D341Med (cell line): ENCODE data around the gene KRTAP12-3.
"Not testable (repeated sequence)": the region's sequence is repeated elsewhere in the genome, so short reads cannot be mapped to it uniquely, and the experiment has no call there.

Source experiments
- DNase-seq: peaks from one replicate; pipeline ENCODE4 v3.0.0; 2012; ENCODE audit warnings: low spot score

The KRTAP12-3 gene

DNA sequence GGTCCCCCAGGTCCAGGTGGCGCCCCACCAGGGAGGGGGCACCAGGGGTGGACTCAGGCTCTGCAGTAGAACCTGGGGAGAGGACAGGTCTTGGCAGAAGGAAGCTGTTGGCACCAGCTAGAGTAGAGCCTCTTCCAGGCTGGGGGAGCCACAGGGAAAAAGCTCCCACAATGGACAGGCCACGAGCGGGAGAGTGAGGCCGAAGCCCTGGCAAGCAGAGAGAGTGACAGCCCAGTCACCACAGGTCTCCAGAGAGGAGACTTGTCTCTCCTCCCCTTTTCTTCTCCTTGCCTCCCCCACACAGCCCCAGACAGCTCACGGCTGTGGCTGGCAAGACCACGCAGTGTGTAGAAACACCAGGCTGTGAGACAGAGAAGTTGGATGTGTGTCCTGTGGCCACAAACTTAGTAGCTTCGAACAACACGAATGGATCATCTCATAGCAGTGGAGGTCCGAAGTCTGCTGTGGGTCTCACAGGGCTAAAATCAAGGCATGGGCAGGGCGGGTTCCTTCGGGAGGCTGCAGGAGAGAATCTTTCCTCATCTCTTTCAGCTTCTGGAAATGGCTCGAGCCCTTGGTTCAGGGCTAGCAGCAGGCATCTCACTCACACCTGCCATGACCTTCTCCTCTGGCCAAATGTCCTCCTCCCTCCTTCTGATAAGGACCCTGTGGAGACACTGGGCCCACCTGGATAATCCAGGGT lies 6.6 kb upstream of the KRTAP12-3 start:
- DNase-seq = no peak

DNA sequence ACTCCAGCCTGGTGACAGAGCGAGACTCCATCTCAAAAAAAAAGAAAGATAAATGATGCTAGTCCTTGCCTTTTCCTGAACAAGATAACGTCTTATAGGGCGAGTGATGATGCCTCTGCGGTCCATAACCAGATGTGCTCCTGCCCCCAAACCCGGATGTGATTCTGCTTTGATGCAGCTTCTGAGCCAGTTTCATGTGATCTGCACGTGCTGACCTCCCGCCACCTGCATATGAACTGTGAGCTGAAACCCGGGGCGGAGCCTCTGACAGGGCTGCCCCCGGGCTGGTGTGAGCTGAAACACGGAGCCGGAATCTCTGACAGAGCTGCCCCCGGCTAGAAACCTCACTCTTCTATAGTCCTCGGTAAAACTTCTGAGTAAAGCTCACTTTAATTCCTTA lies 4.6 kb upstream of the KRTAP12-3 start:
- no peak for DNase-seq

DNA sequence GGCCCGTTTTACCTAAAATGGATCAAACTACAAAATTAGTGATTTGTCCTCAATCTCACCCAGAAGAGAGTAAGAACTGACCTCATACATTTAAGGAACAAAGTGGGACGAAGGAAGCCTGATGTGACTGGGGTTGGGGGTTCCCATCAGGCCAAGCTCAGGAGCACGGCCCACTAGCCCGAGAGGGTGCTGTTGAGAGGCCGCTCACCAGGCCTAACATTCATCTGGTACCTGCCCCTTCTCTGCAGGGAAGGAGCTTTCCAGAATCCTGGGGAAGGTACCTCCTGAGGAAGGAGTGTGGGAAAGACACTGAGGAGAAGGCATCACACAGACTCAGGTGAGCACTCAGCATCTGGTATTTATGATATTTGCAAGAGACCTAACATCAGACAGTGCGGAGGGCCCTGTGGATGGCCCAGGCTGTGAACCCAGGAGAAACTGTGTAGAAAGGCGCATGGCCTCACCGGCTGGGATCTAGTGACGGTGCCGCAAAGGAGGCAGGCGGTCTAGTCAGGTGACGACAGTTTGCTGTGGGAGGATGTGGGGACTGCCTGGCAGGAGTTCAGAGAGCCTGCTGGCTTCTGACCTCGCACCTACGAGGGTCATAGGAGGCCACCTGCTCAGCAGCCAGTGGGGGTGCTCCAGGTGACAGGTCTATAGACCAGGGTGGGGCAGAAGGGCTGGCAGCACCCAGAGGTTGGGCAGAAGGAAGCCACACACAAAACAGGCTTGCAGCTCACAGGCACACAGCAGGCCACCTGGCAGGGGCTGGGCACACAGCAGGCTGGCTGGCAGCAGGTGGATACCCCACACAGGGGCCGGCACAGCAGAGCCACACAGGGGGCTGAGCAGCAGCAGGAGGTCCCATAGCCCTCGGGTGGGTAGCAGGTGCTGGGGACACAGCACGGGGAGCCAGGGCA lies 3.8 kb upstream of the KRTAP12-3 start:
- no peak for DNase-seq

DNA sequence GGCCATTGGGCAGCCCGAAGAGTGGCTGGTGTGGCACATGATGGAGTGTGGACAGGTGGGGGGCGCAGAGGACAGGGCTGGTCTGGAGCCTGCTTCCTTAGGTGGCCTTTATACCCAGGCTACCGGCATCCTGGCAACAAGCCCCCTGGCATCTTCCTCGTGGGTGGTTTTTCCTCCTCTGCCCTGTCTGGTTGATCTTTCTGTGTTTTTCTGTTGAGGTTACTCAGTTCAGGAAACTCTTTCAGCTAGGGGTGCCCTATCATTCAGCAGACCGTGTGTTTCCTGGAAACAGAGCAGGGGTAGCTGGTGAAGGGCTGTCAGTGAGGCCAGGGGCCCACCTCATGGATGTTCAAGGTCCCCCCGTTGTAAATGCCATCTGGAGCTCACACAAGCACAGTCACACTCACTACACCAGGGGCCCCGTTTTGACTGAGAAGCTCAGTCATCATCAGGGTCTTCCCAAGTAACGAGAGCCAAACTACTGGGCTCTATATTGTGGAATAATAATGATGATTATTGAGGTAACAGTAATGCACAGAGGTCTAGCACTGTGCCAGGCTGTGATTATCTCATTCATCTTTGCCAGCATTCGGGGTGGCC lies 3.1 kb upstream of the KRTAP12-3 start, which contains the start of gene KRTAP12-4:
KRTAP12-4 (minus strand) TSS at position 84 of the 600 bp plus-strand sequence; CDS start at position 39, 45 bp downstream.
- no peak for DNase-seq

DNA sequence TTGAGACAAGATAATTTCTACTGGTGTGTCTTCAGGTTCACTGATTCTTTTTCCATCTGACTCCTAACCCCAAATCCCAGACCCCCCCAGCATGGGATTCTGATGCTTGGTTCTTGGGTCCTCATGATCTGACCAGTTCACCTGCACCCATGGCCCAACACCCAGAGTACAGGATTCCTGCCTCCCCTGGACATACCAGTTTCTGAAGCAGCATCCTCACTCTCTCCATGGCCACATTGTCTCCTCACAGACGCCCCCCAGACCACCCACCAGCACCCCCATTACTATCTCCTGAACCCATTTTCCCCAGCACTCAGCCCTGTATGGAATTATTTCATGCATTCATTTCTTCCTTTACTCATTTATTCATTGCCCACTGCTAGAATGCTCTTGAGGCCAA lies 864 bp upstream of the KRTAP12-3 start:
- no peak for DNase-seq

DNA sequence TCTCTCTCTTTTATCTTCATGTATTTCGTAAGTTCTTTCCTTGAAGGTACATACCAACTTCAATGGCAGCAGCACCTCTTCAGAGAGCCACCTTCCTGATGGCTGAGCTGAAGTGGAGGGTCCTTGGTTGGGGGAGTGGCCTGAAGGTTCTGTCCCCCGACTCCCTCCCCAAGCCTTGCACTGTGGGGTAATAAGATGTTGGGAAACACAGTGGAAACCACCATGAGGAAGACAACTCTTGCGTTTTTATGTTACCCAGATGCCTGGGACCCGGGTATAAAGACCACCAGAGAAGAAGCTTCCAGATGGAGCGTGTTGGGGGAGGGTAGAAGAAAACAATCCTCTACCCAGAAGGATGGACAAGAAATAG lies 794 bp downstream of the KRTAP12-3 start:
- DNase-seq = no peak

DNA sequence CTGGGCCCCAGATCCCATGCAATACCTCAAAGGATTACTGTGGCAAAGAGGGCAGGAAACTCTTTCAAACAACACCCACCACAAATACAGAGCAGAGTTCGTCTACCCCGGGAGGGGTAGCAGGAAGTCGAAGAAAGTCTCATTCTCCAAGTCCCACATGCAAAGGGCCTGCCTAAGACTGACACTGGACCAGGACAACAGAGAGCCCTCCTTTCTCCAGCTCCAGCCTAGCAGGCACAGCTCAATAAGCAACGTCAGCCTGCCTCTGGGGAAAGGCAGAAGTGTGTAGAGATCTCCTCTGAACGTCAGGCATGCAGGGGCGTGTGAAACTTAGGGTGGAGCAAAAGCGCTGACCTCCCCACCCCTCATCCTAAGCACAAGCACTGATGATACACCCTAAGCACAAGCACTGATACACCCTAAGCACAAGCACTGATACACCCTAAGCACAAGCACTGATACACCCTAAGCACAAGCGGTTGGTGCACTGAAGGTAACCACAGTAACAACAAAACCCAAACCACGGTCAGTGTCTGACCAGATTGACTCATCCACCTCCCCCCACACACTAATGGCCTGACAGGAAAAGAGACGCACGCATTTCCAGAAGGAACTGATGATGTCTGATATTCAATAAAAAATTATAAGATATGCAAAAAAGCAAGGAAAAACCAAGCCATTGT lies 1.3 kb downstream of the KRTAP12-3 start:
- no peak for DNase-seq

DNA sequence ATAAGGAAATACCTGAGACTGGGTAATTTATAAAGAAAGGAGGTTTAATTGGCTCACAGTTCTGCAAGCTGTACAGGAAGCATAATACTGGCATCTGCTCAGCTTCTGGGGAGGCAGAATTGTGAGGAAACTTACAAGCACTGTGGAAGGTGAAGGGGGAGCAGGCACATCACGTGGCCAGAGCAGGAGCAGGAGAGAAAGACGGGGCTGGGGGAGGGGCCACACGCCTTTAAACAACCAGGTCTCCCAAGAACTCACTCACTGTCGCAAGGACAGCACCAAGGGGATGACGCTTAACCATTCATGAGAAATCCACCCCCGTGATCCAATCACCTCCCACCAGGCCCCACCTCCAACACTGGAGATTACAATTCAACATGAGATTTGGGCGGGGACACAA lies 3.8 kb downstream of the KRTAP12-3 start:
- DNase-seq = not testable (repeated sequence)

DNA sequence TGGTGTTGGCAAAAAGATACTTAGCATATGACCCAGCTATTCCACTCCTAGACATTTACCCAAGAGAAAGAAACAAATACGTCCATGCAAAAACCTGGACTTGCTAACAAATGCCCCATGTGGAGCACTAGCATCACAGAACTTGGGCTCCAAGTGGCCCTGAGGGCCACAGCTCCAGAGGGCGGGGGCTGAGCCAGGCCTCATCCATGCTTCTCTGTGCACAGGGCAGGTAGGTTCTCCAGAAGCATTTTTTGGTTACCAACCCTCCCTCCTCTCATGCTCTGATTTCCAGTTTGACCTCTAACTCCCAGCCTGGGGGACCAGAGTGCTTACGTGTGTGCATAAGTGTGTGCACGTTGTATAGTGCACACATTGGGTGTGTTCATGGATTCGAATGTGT lies 7.0 kb downstream of the KRTAP12-3 start:
- DNase-seq = no peak

DNA sequence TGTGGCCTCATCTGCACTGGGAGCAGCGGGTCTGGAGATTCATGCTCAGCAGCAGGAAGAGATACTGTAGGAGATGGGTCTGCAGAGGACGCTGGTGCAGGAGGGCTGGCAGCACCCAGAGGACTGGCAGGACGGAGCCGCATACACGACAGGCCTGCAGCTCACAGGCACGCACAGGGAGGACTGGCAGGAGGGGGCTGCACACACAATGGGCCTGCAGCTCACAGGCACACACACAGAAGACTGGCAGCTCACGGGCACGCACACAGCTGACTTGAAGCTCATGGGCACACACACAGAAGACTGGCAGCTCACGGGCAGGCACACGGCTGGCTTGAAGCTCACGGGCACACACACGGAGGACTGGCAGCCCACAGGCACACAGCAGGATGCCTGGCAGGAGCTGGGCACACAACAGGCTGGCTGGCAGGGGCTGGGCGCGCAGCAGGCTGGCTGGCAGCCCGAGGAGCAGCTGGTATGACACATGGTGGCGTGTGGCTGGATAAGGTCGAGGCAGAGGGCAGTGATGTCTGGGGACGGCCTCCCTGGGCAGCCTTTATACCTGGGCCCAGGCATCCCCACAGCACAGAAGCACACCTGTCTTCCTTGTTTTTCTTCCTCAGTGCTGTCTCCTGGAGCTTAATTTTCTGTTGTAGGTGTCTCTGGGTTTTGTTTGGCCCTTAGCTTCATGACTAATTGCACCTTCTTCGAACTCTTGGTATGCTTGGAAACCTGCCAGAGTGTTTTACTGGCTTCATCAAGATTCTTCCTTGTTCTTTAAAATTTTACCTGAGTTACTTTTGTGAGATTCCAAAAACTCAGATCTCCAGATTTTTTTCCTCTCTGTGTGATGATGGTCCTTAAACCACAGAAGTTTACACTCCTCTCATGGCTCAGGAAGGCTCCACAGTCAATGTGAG lies 8.9 kb downstream of the KRTAP12-3 start, which contains the start of gene KRTAP12-2:
KRTAP12-2 (minus strand) TSS at position 527 of the 920 bp plus-strand sequence; CDS start at position 486, 41 bp downstream.
- no peak for DNase-seq

DNA sequence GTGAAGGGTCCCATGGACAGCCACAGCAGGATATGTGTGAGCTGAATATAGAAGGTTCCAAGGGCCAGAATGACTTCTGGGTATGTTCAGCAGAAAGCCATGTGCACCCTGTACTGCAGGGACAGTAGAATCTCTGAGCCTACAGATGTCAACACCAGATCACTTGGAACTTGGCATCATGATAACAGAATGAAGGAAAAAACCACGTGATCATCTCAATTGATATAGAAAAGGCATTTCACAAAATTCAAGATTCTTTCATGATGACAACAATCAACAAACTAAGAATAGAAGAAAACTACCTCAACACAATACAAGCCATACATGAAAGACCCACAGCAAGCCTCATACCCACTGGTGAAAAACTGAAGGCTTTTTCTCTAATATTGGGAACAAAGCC lies 9.9 kb downstream of the KRTAP12-3 start:
- DNase-seq = no peak

DNA sequence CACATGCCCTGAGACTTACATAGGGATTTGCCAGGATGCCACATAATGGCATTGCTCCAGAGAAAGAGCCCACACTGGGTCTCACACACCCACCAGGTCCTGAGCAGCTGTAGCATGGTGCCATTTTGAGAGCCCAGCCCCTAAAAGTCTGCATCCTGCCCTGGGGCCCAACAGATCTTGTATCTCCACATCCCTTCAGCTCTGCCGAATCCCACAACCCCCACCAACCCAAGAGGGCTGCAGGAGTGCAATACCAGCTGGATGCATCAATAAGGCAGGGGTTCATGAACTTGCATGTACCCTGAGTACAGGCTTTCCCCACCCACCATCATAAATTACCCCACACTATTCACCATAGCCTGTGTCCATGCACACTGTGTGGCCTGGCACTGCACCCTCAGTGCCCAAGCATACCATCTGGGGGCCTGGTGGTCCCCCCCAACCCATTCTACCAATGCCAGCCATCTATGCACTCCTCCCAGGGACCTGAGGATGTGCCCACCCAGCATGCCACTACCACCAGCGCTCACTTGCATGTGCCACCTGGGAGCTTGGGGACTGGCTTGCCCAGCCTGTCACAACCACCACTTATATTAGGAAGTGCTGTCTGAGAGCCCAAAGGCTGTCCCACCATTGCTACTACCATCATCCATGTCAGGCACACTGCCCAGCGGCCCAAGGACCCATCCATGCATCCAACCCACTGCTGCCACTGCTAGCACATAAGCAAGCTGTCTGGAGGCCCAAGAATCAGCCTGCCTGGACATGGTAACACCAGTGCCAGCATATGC lies 13.1 kb downstream of the KRTAP12-3 start:
- no peak for DNase-seq

DNA sequence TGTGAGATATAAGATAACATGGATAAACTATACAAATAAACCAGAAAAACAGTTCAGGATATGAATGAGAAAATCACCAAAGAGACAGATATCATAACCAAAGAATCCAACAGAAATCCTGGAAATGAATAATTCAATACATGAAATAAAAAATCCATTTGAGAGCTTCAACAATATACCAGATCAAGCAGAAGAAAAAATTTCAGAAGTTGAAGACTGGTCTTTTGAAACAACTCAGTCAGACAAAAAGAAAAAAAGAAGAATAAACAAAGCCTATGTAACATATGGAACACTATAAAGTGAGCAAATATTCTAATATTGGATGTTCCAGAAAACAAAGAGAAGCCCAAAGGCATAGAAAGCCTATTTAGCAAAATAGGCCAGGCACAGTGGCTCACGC lies 14.2 kb downstream of the KRTAP12-3 start:
- DNase-seq = no peak

DNA sequence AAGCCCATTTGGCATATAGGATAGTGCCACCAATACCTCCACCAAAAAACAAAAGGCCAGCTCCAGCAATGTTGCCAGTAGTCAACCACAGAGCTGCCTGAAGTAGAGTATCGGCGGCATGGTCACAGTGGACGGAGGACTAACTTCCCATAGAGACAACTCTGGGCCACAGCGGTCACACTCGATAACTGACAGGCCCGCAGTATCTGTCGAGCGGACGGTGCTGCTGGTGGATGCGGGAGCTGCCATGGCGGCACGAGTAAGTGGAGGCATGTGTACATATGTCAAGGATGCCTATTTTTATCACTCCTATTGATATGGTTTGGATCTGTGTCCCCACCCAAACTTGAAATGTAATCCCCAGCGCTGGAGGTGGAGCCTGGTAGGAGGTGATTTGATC lies 20.1 kb downstream of the KRTAP12-3 start:
- DNase-seq = no peak

DNA sequence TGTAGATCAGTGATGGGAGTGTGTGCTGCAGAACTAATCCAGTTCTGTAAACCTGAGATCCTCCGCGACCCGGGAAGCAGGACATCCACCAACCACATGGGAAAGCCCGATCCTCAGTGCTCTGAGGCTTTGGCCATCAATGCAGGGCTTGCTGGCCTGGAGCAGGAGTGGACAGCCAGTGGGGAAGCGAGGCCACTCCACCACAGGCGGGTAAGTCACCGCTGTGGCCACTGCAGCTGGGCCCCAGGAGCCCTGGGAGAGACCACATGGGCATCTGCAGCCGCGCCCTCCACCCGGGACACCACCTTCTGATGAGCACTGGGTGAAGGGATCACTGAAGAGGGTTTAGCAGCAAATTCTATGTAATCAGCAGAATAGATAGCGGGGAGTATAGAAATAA lies 23.4 kb downstream of the KRTAP12-3 start:
- DNase-seq = no peak

DNA sequence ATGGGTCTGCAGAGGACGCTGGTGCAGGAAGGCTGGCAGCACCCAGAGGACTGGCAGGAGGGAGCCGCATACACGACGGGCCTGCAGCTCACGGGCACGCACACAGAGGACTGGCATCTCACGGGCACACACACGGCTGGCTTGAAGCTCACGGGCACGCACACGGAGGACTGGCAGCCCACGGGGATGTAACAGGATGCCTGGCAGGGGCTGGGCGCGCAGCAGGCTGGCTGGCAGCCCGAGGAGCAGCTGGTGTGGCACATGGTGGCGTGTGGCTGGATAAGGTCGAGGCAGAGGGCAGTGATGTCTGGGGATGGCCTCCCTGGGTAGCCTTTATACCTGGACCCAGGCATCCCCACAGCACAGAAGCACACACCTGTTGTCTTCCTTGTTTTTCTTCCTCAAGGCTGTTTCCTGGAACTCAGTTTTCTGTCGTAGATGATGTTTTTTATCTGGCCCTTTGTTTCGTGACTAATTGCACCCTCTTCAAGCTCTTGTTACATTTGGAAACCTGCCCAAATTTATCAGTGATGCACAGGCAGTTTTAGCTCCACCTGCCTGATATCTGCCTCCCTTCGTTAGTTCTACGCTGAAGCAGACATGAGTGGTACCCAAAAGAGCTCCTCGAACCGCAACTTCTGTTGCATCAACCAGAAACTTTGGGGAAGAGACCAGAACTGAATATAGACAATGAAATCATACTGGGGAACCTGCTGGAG lies 24.3 kb downstream of the KRTAP12-3 start, which contains the start of gene KRTAP12-1:
KRTAP12-1 (minus strand) TSS at position 303 of the 719 bp plus-strand sequence; CDS start at position 263, 40 bp downstream.
- no peak for DNase-seq

DNA sequence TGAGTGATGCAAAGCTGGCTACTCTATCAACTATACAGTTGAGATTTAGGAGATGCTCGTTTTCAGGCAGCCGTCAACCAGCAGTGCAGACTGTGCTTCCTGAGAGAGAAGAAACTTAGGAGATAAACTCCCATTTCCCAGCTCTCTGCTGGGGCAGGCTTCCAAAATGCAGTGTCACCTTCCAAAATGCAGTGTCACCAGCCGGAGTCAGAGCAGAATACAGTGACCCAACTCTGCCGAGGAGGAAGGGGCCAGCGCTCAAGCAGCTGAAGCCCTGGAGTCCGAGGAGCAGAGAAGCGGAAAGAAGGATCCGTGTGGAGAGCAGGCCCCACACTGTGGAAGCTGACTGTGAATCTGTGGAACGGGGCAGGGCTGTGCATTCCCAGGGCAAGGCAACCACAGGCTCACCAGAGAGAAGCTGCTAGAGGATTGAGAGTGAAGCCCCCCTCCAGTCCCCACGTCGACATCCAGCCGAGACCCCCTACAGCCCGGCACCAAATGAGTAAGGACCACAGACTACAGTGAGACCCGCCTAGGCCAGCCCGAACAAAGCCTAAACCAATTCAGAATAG lies 24.9 kb downstream of the KRTAP12-3 start:
- peak; percentile 15 for DNase-seq

DNA sequence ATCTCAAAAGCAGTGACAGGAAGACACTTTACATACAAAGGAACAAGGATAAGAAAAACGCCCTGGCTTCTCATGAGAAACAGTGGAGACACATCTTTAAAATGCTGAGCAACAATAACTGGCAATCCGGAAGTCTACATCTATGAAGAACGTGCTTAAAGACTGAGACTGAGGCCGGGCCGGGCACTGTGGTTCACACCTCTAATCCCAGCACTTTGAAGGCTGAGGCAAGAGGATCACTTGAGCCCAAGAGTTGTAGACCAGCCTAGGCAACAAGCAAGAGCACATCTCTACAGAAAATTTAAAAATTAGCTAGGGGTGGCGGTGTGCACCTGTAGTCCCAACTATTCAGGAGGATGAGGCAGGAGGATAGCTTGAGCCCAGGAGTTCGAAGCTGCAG lies 26.3 kb downstream of the KRTAP12-3 start:
- no peak for DNase-seq

DNA sequence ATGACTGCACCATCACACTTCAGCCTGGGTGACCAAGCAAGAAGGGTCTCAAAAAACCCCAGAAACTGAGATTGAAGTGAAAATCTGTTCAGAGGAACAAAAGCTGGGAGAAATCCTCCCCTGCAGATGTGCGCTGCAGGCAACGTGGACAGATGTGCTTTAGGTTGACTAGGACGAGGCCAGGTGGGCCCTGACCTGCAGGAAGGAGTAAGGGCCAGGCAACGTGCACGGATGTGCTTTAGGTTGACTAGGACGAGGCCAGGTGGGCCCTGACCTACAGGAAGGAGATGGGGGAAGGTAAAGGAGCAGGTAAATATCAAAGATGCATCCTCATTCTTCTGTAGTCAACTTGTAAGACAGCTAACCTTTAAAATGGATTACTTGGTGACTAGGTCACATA lies 26.8 kb downstream of the KRTAP12-3 start:
- DNase-seq = no peak
